Karpas-422 (cell line): ENCODE results near the gene RAMAC. TPM values are rescaled to one million over a fixed set of nuclear protein-coding genes. Genes with fewer than 3 reads are reported as not detected.
A peak's percentile ranks its signal among the peaks of the same experiment; 100 is the strongest.
"Not testable (repeated sequence)": the region's sequence is repeated elsewhere in the genome, so short reads cannot be mapped to it uniquely, and the experiment has no call there.

Experiments used
- DNase-seq: peaks from one replicate; pipeline ENCODE4 v3.0.0-alpha.2; 2015
- H2AFZ ChIP-seq: fragments of 200-600 bp; sonication (generic); 2 replicates; pipeline ENCODE4 v1.6.1; 2014; ENCODE audit warnings: antibody characterized with exemption, low read length, mixed read lengths
- H3K27ac ChIP-seq: fragments of 200-600 bp; sonication (generic); 2 replicates; pipeline ENCODE4 v1.5.1; 2014; ENCODE audit warnings: mild to moderate bottlenecking, low read length, moderate library complexity
- H3K27me3 ChIP-seq: fragments of 200-600 bp; sonication (generic); 2 replicates; pipeline ENCODE4 v1.6.1; 2014; ENCODE audit warnings: low read length, mixed read lengths
- H3K36me3 ChIP-seq: fragments of 200-600 bp; sonication (generic); 2 replicates; pipeline ENCODE4 v1.6.1; 2014; ENCODE audit warnings: low read length, mixed read lengths; ENCODE audit not compliant: insufficient read depth
- H3K4me1 ChIP-seq: fragments of 200-600 bp; sonication (generic); 2 replicates; pipeline ENCODE4 v1.6.1; 2014; ENCODE audit warnings: mild to moderate bottlenecking, low read length, mixed read lengths
- H3K4me2 ChIP-seq: fragments of 200-600 bp; sonication (generic); 2 replicates; pipeline ENCODE4 v1.6.1; 2014; ENCODE audit warnings: low read length, low read depth, mild to moderate bottlenecking; ENCODE audit not compliant: poor library complexity, severe bottlenecking
- H3K4me3 ChIP-seq: fragments of 200-600 bp; sonication (generic); 2 replicates; pipeline ENCODE4 v1.5.1; 2014; ENCODE audit warnings: mild to moderate bottlenecking, antibody characterized with exemption, low read length, mixed read lengths
- H3K79me2 ChIP-seq: fragments of 200-600 bp; sonication (generic); 2 replicates; pipeline ENCODE4 v1.6.1; 2014; ENCODE audit warnings: mild to moderate bottlenecking, low read length, mixed read lengths
- H3K9ac ChIP-seq: fragments of 200-600 bp; sonication (generic); 2 replicates; pipeline ENCODE4 v1.6.0; 2014; ENCODE audit warnings: low read length
- H3K9me2 ChIP-seq: fragments of 200-600 bp; sonication (generic), shearing (Covaris generic); replicated peaks from 2 replicates; pipeline ENCODE4 v1.6.0; 2014; ENCODE audit warnings: mild to moderate bottlenecking, low read length, moderate library complexity; ENCODE audit not compliant: insufficient read depth
- H3K9me3 ChIP-seq: fragments of 300-700, 200-600 bp; sonication (generic); 2 replicates; pipeline ENCODE4 v1.6.1; 2014; ENCODE audit warnings: low read length, mixed read lengths
- H4K20me1 ChIP-seq: fragments of 200-600 bp; sonication (generic); 2 replicates; pipeline ENCODE4 v1.6.1; 2014; ENCODE audit warnings: mild to moderate bottlenecking, antibody characterized with exemption, low read length, low read depth; ENCODE audit not compliant: insufficient read depth
- total RNA-seq: library from RNA; depleted of rRNA; stranded (reverse); fragments of >200 nt; shearing (Covaris generic); gene quantifications from 2 replicates; pipeline ENCODE4 v1.2.3, GENCODE V29; 2014; ENCODE audit warnings: low replicate concordance

RAMAC gene
- total RNA-seq, 1 experiment from 2014 or later, result 37.5 TPM

- Histone ChIP-seq H3K9ac (peak overlapping the region; percentile 89), H3K4me2 (peak overlapping the region; percentile 71)
Measured at GRCh38 chr15:83012076-83012426, 26.0 kb downstream of the RAMAC start.

GRCh38 chr15:83012636-83013035, 26.6 kb downstream of the RAMAC start:
- Histone ChIP-seq H3K9ac (peak overlapping the region; percentile 89), H3K27ac (peak overlapping the region; percentile 56; the same call in 1 of the 2 replicates), H3K27me3 (no peaks in the 10 kb centered on the region), H3K36me3 (peaks cover 25% of the 10 kb centered on the region; the same call in 1 of the 2 replicates), H2AFZ (0 out of 2 replicates have a peak overlapping the region, but pooled peaks have one; percentile 18), H3K4me3 (peak overlapping the region; percentile 88), H3K4me1 (peaks cover 36% of the 10 kb centered on the region), H3K4me2 (peak overlapping the region; percentile 71), H3K79me2 (peaks cover 35% of the 10 kb centered on the region), H3K9me3 (no peaks in the 10 kb centered on the region), H4K20me1 (no peaks in the 10 kb centered on the region; the same call in 1 of the 2 replicates), H3K9me2 (no peaks in the 10 kb centered on the region)
- no peak for DNase-seq

More at GRCh38 chr15:83012076-83012426, 26.0 kb downstream of the RAMAC start:
- Histone ChIP-seq H3K36me3 (peaks cover 24% of the 10 kb centered on the region; the same call in 1 of the 2 replicates), H2AFZ (peak overlapping the region; percentile 18; the same call in 1 of the 2 replicates), H3K27me3 (no peaks in the 10 kb centered on the region), H3K79me2 (peaks cover 35% of the 10 kb centered on the region), H3K27ac (peak overlapping the region; percentile 56), H3K4me3 (peak overlapping the region; percentile 88), H3K4me1 (peaks cover 36% of the 10 kb centered on the region), H3K9me2 (no peaks in the 10 kb centered on the region), H3K9me3 (no peaks in the 10 kb centered on the region), H4K20me1 (no peaks in the 10 kb centered on the region; the same call in 1 of the 2 replicates)
- DNase-seq, result no peak

GRCh38 chr15:83014205-83014653, 28.2 kb downstream of the RAMAC start:
- Histone ChIP-seq H3K79me2 (peaks cover 27% of the 10 kb centered on the region), H3K4me2 (no peak overlapping the region), H3K4me3 (no peak overlapping the region), H3K36me3 (peaks cover 27% of the 10 kb centered on the region; the same call in 1 of the 2 replicates), H2AFZ (no peak overlapping the region), H3K27me3 (no peaks in the 10 kb centered on the region), H3K9me3 (no peaks in the 10 kb centered on the region), H3K9ac (no peak overlapping the region), H3K9me2 (no peaks in the 10 kb centered on the region), H3K4me1 (peaks cover 35% of the 10 kb centered on the region), H3K27ac (no peak overlapping the region), H4K20me1 (no peaks in the 10 kb centered on the region; the same call in 1 of the 2 replicates)
- DNase-seq, result peak; percentile 49

GRCh38 chr15:83015361-83015760, 29.4 kb downstream of the RAMAC start:
- no peak for DNase-seq
- Histone ChIP-seq H3K36me3 (peaks cover 23% of the 10 kb centered on the region; the same call in 1 of the 2 replicates), H3K4me1 (peaks cover 24% of the 10 kb centered on the region), H2AFZ (no peak overlapping the region), H3K9me2 (no peaks in the 10 kb centered on the region), H3K4me2 (no peak overlapping the region), H3K27me3 (no peaks in the 10 kb centered on the region), H3K9me3 (no peaks in the 10 kb centered on the region), H3K27ac (no peak overlapping the region), H4K20me1 (no peaks in the 10 kb centered on the region; the same call in 1 of the 2 replicates), H3K9ac (no peak overlapping the region), H3K79me2 (peaks cover 19% of the 10 kb centered on the region), H3K4me3 (no peak overlapping the region)

- H2AFZ ChIP-seq, result no peak overlapping the region
- peaks cover 21% of the 10 kb centered on the region for H3K79me2 ChIP-seq
- no peak overlapping the region for H3K27ac ChIP-seq
- no peak overlapping the region for H3K4me3 ChIP-seq
- no peaks in the 10 kb centered on the region for H3K27me3 ChIP-seq
- no peak overlapping the region for H3K9ac ChIP-seq
- H3K9me2 ChIP-seq, result no peaks in the 10 kb centered on the region
- no peaks in the 10 kb centered on the region for H3K9me3 ChIP-seq
- no peak overlapping the region for H3K4me2 ChIP-seq
- peaks cover 18% of the 10 kb centered on the region for H3K4me1 ChIP-seq
- H4K20me1 ChIP-seq, result no peaks in the 10 kb centered on the region
- no peak for DNase-seq
- H3K36me3 ChIP-seq, result peaks cover 37% of the 10 kb centered on the region; the same call in 1 of the 2 replicates
Measured at GRCh38 chr15:83016906-83017305, 30.9 kb downstream of the RAMAC start.

GRCh38 chr15:83018436-83018835, 32.4 kb downstream of the RAMAC start:
- Histone ChIP-seq H3K36me3 (peaks cover 38% of the 10 kb centered on the region; the same call in 1 of the 2 replicates), H3K27me3 (no peaks in the 10 kb centered on the region)
- DNase-seq, result no peak

GRCh38 chr15:83030021-83030420, 44.0 kb downstream of the RAMAC start:
- H3K27me3 ChIP-seq, result no peaks in the 10 kb centered on the region
- no peaks in the 10 kb centered on the region for H3K4me1 ChIP-seq
- no peaks in the 10 kb centered on the region for H3K9me3 ChIP-seq
- peaks cover 61% of the 10 kb centered on the region for H3K36me3 ChIP-seq
- no peak overlapping the region for H2AFZ ChIP-seq
- peaks cover 90% of the 10 kb centered on the region for H3K79me2 ChIP-seq
- H3K4me3 ChIP-seq, result no peak overlapping the region
- H3K9me2 ChIP-seq, result no peaks in the 10 kb centered on the region
- H3K4me2 ChIP-seq, result no peak overlapping the region
- no peak for DNase-seq
- no peak overlapping the region for H3K27ac ChIP-seq
- H3K9ac ChIP-seq, result no peak overlapping the region
- H4K20me1 ChIP-seq, result 0 out of 2 replicates have a peak, but pooled peaks cover 10% of the 10 kb centered on the region

More at GRCh38 chr15:83018436-83018835, 32.4 kb downstream of the RAMAC start:
- Histone ChIP-seq H4K20me1 (no peaks in the 10 kb centered on the region), H3K27ac (no peak overlapping the region), H3K9ac (no peak overlapping the region), H3K4me2 (no peak overlapping the region), H3K4me1 (peaks cover 6% of the 10 kb centered on the region; the same call in 1 of the 2 replicates), H3K9me3 (no peaks in the 10 kb centered on the region), H3K4me3 (no peak overlapping the region), H3K79me2 (peaks cover 20% of the 10 kb centered on the region), H3K9me2 (no peaks in the 10 kb centered on the region), H2AFZ (no peak overlapping the region)

- not testable (repeated sequence) for H3K9me2 ChIP-seq, H3K4me1 ChIP-seq, H3K9me3 ChIP-seq, H3K4me3 ChIP-seq, DNase-seq, H3K27me3 ChIP-seq, H3K4me2 ChIP-seq, H2AFZ ChIP-seq, H3K27ac ChIP-seq, H3K9ac ChIP-seq
- Histone ChIP-seq H3K36me3 (peaks cover 68% of the 10 kb centered on the region), H4K20me1 (peaks cover 12% of the 10 kb centered on the region), H3K79me2 (peaks cover 94% of the 10 kb centered on the region)
Measured at GRCh38 chr15:83031234-83031633, 45.2 kb downstream of the RAMAC start.
